Activated effector memory CD4-positive, alpha-beta T cell treated with anti-CD3 and anti-CD28 coated beads, Interleukin-2, amount 50 U/mL, for 16 hours (primary cell): Measurements from ENCODE around the gene GPR108.

Source experiments
- DNase-seq: peaks from one replicate; pipeline ENCODE4 v3.0.0-alpha.2; 2020

Gene GPR108

DNA sequence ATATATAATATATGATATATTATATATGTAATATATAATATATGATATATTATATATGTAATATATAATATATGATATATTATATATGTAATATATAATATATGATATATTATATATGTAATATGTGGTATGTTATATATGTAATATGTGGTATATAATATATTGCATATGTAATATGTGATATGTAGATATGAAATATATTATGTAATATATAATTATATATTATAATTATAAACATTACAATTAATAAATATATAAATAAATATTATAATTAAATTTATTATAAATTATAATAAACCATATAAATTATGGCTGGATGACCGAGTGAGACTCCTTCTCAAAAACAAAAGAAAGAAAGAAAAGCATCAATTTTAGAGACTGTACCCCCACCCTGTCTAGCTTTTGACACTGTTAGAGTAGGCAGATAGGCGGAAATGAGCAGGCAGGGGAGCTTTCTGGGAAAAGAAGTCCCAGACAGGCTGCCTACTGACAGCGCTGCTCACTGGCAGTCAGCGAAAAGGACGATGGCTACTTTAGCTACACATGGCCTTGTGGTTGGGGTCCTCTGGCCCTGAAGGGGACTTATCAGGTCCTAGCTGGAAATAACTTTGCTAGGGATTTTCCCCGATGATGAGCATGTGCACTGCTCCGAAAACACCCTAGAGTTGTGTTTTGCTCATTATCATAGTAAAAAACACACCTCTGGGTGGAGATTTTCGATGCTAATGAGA, 36.6 kb downstream of the GPR108 start:
- no peak for DNase-seq

DNA sequence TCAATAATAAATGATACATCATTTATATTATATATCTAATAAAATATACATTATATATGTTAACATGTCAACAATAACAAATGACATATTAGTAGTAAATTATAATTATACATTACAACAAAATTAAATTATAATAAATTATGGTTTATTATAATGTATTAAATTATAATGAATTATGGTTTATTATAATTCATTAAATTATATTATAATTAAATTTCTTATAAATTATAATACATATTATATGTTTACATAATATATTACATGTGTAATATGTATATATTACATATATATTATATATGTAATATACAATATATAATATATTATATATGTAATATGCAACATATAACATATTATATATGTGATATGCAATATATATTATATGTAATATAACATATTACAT, 37.4 kb downstream of the GPR108 start:
- DNase-seq = no peak

DNA sequence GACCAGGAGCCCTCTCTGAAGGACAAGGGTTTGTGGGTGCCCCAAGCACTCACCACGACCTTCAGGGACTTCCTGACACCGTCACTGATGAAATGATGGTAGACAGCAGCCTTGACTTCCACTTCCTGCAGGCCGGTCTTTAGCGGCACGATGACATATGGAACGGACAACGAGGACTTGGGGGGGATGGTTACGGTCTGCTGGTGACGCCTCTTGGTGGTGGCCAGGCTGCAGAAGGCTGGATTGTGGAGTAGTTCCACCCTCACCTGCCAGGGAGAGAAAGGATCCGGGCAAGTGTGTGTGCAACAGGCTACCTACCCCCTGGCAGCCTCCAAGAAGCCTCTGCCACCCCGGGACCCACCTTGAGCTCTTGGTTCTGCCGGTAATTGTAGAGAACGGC, 40.1 kb downstream of the GPR108 start:
- DNase-seq = no peak

DNA sequence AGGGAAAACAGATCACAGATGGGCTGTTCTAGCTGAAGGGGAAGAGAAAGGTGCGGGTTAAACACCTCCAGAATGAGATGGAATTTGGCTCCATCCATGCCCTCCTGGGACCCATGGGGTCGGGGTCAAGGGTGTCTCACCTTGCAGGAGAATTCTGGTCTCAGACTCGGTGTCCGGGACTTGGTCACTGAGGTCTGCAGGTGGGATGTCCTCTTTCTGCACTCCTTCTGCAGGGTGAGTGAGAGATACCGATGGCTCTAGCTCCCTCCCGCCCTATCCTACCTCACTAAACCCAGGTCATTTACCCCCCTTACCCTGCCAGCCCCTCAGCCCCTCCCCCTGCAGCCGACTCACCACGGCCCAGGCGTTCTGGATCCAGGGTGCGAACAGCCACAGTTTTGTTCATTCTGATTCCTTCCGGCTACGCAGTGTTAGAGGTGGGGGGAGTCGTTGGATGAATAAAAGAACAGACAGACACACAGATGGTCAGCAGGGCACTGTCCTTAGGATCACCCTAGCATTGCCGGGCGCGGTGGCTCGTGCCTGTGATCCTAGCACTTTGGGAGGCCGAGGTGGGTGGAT, 41.0 kb downstream of the GPR108 start:
- DNase-seq = no peak

DNA sequence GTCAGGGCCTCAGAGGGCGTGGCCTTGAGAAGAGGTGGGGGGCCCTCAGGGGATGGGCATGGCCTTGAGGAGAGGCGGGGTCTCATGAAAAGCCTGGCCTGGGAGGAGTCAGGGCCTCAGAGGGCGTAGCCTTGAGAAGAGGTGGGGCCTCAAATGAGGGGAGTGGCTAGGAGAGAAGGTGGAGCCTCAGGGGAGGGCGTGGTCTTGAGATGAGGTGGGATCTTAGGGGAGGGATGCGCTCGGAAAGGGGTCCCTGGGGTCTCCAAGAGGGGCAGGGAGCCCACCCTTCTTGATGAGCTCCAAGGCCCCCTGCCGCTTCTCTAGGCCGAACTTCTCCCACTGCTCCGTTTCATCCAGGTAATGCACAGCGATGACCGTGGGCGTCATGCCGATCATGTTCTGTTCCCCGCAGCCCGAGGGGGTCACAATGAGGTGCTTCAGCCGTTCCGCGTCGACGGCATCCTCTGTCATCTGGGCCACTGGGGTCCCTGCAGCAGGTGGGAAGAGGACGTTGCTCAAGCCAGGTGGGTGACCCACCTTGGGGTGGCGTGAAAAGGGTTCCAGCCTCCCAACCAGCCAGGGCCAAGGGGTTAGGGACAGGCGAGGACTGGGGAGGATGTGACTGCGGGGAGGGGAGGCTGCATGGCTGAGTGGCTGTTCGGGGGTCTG, 43.1 kb downstream of the GPR108 start:
- no peak for DNase-seq

DNA sequence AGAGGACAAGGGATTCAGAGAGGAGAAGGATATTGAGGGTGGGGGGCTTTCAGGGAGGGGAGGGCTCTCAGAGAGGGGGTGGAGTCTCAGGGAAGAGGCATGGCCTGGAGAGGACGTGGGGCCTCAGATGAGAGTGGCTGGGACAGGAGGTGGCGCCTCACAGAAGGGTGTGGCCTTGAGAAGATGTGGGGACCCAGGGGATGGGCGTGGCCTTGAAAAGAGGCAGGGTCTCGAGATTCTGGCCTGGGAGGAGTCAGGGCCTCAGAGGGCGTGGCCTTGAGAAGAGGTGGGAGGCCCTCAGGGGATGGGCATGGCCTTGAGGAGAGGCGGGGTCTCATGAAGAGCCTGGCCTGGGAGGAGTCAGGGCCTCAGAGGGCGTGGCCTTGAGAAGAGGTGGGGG, 43.7 kb downstream of the GPR108 start:
- no peak for DNase-seq

DNA sequence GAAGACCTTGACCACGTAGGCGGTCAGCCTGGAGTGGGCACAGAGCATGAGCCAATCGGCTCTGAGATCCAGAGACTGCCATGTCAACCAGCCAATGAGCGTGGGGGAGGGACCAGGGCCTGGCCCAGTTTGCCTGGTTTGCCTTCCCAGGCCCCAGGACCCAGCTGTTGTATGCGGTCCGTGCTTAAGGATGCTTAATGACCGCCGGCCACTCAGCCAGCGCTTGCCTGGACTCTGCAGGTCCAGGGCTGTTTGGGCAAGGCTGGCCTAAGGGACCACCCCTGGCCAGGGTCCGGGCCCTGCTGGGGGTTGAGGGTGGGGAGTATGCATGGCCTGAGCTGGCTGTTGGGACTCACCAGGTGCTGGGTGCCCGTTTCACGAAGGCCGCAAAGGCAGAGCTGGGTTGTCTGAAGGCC, 44.3 kb downstream of the GPR108 start:
- DNase-seq = no peak

DNA sequence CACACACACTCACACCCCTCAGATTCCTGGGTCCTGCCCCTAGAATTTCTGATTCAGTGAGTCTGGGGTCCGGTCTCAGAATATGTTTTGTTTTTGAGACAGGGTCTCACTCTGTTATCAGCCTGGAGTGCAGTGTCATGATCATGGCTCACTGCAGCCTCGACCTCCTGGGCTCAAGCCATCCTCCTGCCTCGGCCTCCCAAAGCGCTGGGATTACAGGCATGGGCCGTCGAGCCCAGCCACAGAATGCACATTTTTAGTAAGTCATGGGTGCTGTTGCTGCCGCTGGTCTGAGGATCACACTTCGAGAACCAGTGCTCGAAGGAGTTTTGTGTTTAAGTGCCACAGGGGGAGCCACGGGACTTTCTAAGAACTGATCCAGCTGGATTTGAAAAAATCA, 45.4 kb downstream of the GPR108 start:
- DNase-seq = no peak

DNA sequence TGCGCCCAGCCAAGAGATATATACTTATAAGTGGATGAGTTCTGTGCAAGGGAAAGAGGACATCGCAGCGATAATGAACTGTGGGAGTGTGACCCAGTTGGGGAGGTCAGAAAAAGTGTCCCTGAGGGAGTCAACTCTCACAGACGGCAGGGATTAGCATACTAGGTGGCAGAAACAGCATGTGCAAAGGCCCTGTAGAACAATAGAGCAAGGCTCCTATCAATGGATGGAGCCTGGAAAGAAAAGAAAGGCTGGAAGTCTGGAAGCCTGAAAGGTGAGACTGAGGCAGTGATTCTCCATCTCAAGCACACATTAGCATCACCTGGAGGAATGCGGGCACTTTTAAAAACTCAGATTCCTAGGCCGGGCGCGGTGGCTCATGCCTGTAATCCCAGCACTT, 46.0 kb downstream of the GPR108 start:
- DNase-seq = no peak

DNA sequence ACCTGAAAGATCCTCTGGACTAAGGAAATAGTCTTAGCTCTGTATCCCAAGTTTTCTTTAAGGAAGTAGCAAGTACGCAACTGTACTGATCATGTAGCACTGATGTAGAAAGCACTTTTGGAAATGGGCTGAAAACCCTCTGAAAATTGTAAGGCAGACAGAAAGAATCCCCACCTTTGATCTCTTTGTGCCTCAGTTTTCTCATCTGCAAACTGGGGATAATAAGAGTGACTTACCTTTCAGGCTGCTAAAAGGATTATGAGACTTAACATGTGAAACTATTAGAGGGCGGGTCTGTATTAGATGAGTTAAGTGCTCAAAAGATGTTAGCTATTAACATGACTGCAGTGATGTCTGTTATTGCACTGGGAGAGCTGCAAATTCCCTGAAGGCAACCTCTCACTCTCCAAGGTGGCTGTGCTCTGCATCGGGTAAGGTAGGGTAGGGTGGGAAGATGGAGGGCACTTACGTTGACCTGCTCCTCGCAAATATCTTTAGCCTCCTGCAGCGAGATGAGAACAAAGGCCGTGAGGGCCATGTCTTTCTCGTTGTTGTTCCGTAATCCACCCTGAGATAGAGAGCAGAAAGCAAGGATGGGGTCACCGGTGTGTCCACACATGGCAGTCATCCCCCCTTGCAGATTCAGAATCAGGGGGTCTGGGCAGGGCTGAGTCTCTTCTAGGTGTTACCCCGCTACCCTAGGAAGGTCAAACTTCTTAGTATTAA, 47.1 kb downstream of the GPR108 start:
- DNase-seq = no peak

DNA sequence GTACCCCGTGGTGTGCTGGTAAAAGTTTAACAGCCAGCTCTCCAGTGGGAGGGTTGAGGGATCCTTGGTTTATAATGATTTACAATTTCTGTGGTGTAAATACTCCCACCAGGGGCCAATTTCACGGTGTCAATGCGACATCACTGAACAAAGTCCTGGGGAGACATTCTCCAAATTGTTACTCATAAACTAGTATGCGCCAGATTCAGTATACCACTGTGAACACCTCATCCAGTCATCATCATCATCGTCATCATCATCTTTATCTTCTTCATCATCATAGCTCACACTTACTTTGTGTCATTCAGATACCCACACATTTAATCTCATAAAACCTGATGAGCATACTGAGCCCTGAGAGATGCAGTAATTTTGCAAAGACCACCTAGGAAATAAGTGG, 50.3 kb downstream of the GPR108 start:
- no peak for DNase-seq

DNA sequence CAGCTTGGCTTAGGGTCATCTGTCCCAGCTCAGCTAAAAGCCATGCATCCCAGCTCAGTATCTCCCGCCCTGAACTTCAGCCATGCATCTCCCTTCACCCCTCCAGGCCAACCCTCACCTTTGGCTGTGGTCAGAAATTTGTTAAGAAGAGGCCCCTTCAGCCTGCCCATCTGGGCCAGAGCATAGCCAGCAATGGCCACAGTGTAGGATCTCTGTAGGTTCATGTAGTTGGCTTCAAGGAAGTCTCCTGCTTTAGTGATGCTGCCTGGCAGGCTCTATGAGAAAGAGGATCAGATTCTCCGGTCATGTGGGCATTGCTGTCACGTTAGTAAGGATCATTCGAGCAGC, 50.8 kb downstream of the GPR108 start:
- DNase-seq = no peak

DNA sequence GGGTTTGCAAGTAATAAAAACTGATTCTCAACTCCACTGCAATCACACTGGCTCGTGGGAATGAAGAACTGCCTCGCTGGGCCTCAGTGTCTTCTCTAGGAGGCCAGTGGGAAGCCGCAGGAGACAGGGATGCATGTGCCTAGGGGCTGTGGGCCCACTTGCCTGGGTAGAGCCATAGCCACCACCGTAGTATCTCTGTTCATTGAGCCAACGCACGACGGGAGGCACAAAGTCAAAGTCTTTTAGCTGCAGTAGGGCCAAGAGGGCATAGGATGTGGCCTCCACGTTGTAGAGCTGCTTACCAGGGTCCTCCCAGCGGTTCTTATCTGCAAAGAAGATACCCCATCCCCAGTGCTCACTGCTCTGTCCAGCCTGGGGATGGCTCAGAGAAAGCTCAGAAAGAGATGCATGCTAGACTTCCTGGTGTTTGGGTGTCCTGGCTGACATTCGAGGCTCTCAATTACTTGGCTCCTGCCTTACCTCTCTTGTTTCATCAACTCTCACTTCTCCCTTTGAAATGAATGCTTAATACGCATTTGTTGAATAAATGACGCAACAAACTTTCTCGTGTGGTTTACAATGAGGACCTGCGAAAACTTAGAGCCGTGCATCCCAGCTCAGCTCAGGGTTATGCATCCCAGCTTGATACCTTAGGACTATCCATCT, 51.3 kb downstream of the GPR108 start:
- DNase-seq = no peak

DNA sequence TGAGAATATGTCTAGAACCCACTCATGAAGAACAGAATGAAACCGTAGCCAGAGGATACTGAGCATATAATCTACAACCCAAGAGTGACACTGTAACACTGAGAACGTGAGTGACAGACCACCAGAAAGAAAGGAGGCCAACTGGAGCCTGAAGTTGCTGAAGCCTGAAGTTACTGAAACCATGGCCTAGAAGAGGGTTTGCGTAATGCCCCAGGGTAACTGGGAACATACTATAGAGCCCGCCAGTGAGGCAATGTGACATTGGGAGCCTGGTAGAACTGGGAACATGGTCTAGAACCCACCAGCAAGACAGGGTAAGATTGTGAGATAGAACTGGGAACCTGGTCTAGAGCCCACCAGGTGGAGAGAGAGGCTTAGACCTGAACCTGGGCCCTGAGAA, 51.9 kb downstream of the GPR108 start:
- no peak for DNase-seq

DNA sequence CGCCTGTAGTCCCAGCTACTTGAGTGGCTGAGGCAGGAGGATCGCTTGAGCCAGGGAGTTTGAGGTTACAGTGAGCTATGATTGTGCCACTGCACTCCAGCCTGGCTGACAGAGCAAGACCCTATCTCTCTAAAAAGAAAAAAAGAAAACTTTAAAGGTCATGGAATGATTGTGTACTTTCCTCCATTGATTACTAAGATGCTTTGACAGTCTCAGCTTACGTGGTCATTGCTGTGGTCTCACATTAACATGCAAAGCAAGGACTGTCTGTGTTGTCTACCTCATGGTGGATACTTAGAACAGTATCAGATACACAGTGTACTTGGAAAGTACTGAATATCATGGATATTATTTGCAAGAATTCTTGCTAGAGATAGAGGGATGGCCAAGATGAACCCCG, 53.4 kb downstream of the GPR108 start:
- DNase-seq = no peak

DNA sequence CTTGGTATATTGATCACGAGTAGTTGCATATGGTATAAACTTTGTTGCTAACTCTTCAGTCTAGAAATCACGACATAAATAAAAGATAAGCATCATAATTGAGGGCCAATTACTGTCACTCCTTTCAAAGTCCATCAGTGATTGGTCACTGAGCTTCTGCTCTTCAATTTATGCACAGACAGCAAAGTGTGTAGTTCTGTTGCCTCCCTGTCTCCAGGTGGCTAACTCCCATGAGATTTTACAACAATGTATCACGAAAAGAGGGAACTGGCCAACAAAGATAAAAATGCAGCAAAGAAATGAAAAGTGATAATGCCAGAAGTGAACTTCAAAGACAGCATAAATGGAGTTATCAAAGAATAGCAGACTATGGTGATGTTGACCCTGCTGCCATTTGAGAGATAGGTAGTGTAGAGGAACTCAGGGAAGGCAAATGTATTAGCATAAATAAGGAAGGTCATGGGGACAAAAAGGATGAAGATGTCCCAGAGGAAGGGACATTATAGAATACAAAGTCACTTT, 54.7 kb downstream of the GPR108 start:
- DNase-seq = no peak

DNA sequence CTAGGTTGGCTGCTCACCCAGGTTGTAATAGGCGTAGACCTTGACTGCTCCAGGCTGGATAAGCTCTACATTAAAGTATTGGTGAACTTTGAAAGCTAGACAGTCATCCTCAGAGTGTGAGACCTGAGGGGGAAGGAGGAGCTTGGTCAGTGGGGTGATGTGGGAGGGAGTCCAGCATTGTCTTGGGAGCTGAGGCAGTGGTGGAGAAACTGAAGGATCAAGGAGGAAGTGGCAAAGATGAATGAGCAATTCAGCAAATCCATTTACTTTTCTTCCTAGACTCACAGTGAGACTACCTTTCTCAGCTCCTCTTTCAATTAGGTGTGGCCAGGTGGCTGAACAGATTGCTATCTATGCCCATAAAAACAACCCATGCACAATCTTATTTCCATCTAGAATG, 57.2 kb downstream of the GPR108 start:
- DNase-seq = no peak
